GM19023 (cell line): ENCODE measurements around the gene ACACB.

Experiments used
- ATAC-seq: cut with Tn5 transposase; IDR thresholded peaks from one replicate; pipeline ENCODE4 v1.9.1; 2021; ENCODE audit warnings: mild to moderate bottlenecking, moderate library complexity; ENCODE audit not compliant: unreplicated experiment

ACACB gene

GRCh38 chr12:109115758-109116610 is at the start of gene ACACB:
Gene ACACB, plus strand, starts transcription at chr12:109116587. Its CDS starts 22,819 bp downstream, at chr12:109139406.
- ATAC-seq: no peak

- no peak for ATAC-seq
Observed at GRCh38 chr12:109069307-109070271, 46.8 kb upstream of the ACACB start.

GRCh38 chr12:109074866-109075265 is 41.5 kb upstream of the ACACB start:
- ATAC-seq: no peak

GRCh38 chr12:109082751-109083150 is 33.6 kb upstream of the ACACB start:
- no peak for ATAC-seq

- ATAC-seq: no peak
Observed at GRCh38 chr12:109084425-109084824, 32.0 kb upstream of the ACACB start.

GRCh38 chr12:109085590-109085989 is 30.8 kb upstream of the ACACB start:
- no peak for ATAC-seq

- ATAC-seq: no peak
Observed at GRCh38 chr12:109087250-109087649, 29.1 kb upstream of the ACACB start.

GRCh38 chr12:109088818-109089217 is 27.6 kb upstream of the ACACB start:
- ATAC-seq: no peak

- no peak for ATAC-seq
Observed at GRCh38 chr12:109089683-109090082, 26.7 kb upstream of the ACACB start.

- ATAC-seq: no peak
Observed at GRCh38 chr12:109092497-109093021, 23.8 kb upstream of the ACACB start.

GRCh38 chr12:109093022-109093918 is 23.1 kb upstream of the ACACB start, which contains the start of gene ALKBH2:
Gene ALKBH2, minus strand, starts transcription at chr12:109093472. Its CDS starts 686 bp downstream, at chr12:109092786.
- ATAC-seq: peak; percentile 58

- ATAC-seq: no peak
Observed at GRCh38 chr12:109097140-109097434, 19.3 kb upstream of the ACACB start.

GRCh38 chr12:109097435-109098182 is 18.8 kb upstream of the ACACB start, which contains the start of gene UNG:
Gene UNG, plus strand, starts transcription at chr12:109097597. Its CDS starts 83 bp downstream, at chr12:109097680.
- ATAC-seq: peak; percentile 91

GRCh38 chr12:109098183-109098604 is 18.2 kb upstream of the ACACB start:
- peak; percentile 37 for ATAC-seq

- no peak for ATAC-seq
Observed at GRCh38 chr12:109098651-109099050, 17.7 kb upstream of the ACACB start.

- ATAC-seq: no peak
Observed at GRCh38 chr12:109099431-109100020, 16.9 kb upstream of the ACACB start.

GRCh38 chr12:109100741-109101140 is 15.6 kb upstream of the ACACB start:
- ATAC-seq: no peak

GRCh38 chr12:109102491-109102890 is 13.9 kb upstream of the ACACB start:
- ATAC-seq: no peak

GRCh38 chr12:109105176-109105575 is 11.2 kb upstream of the ACACB start:
- no peak for ATAC-seq
